Fibroblast of skin of right quadriceps (primary cell): Measurements from ENCODE around the gene RALY.

Experiments
- DNase-seq: peaks from one replicate; pipeline ENCODE4 v3.0.0-alpha.2; 2013

Gene RALY

GRCh38 chr20:33993576-33994221, at the start of gene RALY:
Gene RALY (plus strand): TSS chr20:33993911. CDS start chr20:34072075, 78,164 bp downstream.
- DNase-seq = no peak

- no peak for DNase-seq
Measured at GRCh38 chr20:33944914-33945313, 48.8 kb upstream of the RALY start.

- DNase-seq = peak; percentile 51
Measured at GRCh38 chr20:33945391-33946081, 48.2 kb upstream of the RALY start.

GRCh38 chr20:33947709-33948295, 45.9 kb upstream of the RALY start:
- DNase-seq = peak; percentile 10

GRCh38 chr20:33948480-33948879, 45.2 kb upstream of the RALY start:
- DNase-seq = no peak

- DNase-seq = no peak
Measured at GRCh38 chr20:33951171-33951570, 42.5 kb upstream of the RALY start.

GRCh38 chr20:33954504-33954903, 39.2 kb upstream of the RALY start:
- DNase-seq = no peak

GRCh38 chr20:33963751-33964150, 30.0 kb upstream of the RALY start:
- DNase-seq = no peak

- DNase-seq = no peak
Measured at GRCh38 chr20:33964441-33964840, 29.3 kb upstream of the RALY start.

GRCh38 chr20:33967126-33967525, 26.6 kb upstream of the RALY start:
- DNase-seq = no peak

- no peak for DNase-seq
Measured at GRCh38 chr20:33969563-33969962, 24.1 kb upstream of the RALY start.

- DNase-seq = no peak
Measured at GRCh38 chr20:33970229-33970628, 23.5 kb upstream of the RALY start.

GRCh38 chr20:33971147-33971975, 22.4 kb upstream of the RALY start:
- DNase-seq = no peak

- no peak for DNase-seq
Measured at GRCh38 chr20:33976959-33977358, 16.8 kb upstream of the RALY start.

GRCh38 chr20:33977535-33977934, 16.2 kb upstream of the RALY start:
- no peak for DNase-seq

- DNase-seq = no peak
Measured at GRCh38 chr20:33979094-33979493, 14.6 kb upstream of the RALY start.

- DNase-seq = no peak
Measured at GRCh38 chr20:33981347-33981746, 12.4 kb upstream of the RALY start.

- no peak for DNase-seq
Measured at GRCh38 chr20:33981964-33982363, 11.7 kb upstream of the RALY start.

GRCh38 chr20:33983371-33983770, 10.3 kb upstream of the RALY start:
- DNase-seq = no peak

- DNase-seq = no peak
Measured at GRCh38 chr20:33984182-33984719, 9.5 kb upstream of the RALY start.

GRCh38 chr20:33985280-33985679, 8.4 kb upstream of the RALY start:
- no peak for DNase-seq

- DNase-seq = no peak
Measured at GRCh38 chr20:33985830-33986229, 7.9 kb upstream of the RALY start.

- DNase-seq = no peak
Measured at GRCh38 chr20:33986560-33987216, 7.0 kb upstream of the RALY start.
